ENCODE measurements around the gene CACUL1.
"Not testable (repeated sequence)": the region's sequence is repeated elsewhere in the genome, so short reads cannot be mapped to it uniquely, and the experiment has no call there.

Gene CACUL1

GRCh38 chr10:118793545-118793944 lies 38.8 kb upstream of the CACUL1 start:
- TF ChIP-seq CTCF (IDR thresholded peaks at IDR 0.05; ENCODE audit: low read depth, low read length), result no peak
- H3K4me3 ChIP-seq (ENCODE audit: low read depth, low read length), result no peak overlapping the region

DNA sequence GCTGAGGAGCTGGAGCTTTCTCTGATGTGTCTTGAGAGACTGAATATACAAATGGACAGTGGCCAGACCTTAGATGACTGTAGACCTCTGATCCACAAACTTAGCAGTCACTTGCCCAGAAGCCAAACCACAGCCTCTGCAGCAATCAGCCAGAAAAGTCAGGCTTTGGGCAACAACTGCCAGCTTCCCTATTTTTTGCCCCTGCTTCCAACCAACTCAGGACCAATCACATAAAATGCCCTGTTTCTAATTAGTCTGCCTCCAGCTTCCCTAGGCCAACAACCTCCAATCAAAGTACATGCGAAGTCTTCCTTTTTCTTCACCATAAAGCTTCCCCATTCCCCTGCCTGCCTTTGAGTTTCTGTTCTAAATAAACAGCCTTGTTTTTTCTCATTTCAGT lies 37.8 kb upstream of the CACUL1 start:
- no peak for TF ChIP-seq CTCF (IDR thresholded peaks at IDR 0.05; ENCODE audit: low read depth, low read length)
- H3K4me3 ChIP-seq (ENCODE audit: low read depth, low read length), result no peak overlapping the region

GRCh38 chr10:118790058-118790457 lies 35.3 kb upstream of the CACUL1 start:
- no peak for TF ChIP-seq CTCF (IDR thresholded peaks at IDR 0.05; ENCODE audit: low read depth, low read length)

GRCh38 chr10:118785551-118785950 lies 30.8 kb upstream of the CACUL1 start:
- H3K4me3 ChIP-seq (ENCODE audit: low read depth, low read length), result no peak overlapping the region
- no peak for TF ChIP-seq CTCF (IDR thresholded peaks at IDR 0.05; ENCODE audit: low read depth, low read length)

More at GRCh38 chr10:118790058-118790457, 35.3 kb upstream of the CACUL1 start:
- H3K4me3 ChIP-seq (ENCODE audit: low read depth, low read length), result no peak overlapping the region

DNA sequence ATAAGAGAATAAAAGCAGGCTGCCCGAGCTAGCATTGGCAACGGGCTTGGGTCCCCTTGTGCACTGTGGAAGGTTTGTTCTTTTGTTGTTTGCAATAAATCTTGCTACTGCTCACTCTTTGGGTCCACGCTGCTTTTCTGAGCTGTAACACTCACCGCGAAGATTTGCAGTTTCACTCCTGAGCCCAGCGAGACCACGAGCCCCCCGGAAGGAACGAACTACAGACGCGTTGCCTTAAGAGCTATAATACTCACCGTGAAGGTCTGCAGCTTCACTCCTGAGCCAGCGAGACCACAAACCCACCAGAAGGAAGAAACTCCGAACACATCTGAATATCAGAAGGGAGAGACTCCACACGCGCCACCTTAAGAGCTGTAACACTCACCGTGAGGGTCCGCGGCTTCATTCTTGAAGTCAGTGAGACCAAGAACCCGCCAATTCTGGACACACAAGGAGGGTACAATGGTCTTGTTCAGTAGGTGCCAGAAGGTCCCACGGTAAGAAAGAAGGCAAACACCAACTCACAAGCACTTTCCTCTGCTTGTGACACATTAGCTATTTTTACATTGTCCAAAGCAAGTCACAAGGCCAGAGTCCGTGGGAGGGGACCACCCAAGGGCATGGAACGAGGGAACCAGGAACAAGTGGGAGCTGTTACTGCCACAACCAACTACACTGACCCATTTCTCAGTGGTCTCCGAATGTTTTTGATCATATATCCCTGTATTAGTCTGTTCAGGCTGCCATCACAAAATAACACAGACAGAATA lies 29.2 kb upstream of the CACUL1 start:
- no peak overlapping the region for H3K4me3 ChIP-seq (ENCODE audit: low read depth, low read length)
- TF ChIP-seq CTCF (IDR thresholded peaks at IDR 0.05; ENCODE audit: low read depth, low read length), result no peak

GRCh38 chr10:118782916-118783465 lies 28.2 kb upstream of the CACUL1 start:
- H3K4me3 ChIP-seq (ENCODE audit: low read depth, low read length), result not testable (repeated sequence)

DNA sequence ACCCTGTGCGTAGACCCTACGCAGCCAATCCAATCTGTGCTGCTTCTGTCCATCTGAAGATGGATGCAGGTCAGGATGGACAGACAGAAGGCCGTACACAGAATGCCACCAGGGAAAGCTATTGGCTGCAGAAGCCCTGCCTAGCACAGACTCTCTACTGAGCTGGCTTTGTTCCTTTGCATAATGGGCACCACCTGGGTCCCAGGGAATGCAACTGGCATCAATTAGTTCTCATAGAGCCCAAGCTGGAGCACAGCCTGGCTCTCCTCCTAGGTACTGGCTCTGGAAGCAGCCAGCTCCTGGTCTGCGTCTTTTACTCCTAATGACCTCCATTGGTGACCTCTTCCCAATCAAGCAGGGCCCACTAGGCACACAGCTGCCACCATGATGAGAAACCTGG lies 26.8 kb upstream of the CACUL1 start:
- no peak overlapping the region for H3K4me3 ChIP-seq (ENCODE audit: low read depth, low read length)
- TF ChIP-seq CTCF (IDR thresholded peaks at IDR 0.05; ENCODE audit: low read depth, low read length), result no peak
